Endothelial cell of umbilical vein (primary cell): ENCODE results near the gene CCL1. TPM values are rescaled to one million over a fixed set of nuclear protein-coding genes. Genes with fewer than 3 reads are reported as not detected.

Experiments
- BruUV-seq: library from RNA; stranded (reverse); fragments of 400-500 nt; replicated peaks from 2 replicates; lab custom pipeline; 2021; lab: Mats Ljungman, UMichigan
- CTCF ChIA-PET: fragments of 300-600, 350-600 bp; sonication (Branson Sonifier 250); formaldehyde crosslinking; loops from one replicate; lab custom pipeline; 2021; ENCODE audit warnings: antibody characterized with exemption, inconsistent platforms; lab: Charles Lee
- POLR2A ChIA-PET: fragments of 300-600, 350-600 bp; sonication (Branson Sonifier 250); formaldehyde crosslinking; loops from one replicate; lab custom pipeline; 2021; ENCODE audit warnings: antibody characterized with exemption, inconsistent platforms; lab: Charles Lee
- DNase-seq: peaks from one replicate; pipeline ENCODE4 v3.0.0-alpha.2; 2011; ENCODE audit warnings: low read depth, low spot score
- FAIRE-seq: peaks from 2 replicates; lab custom pipeline; 2011; peaks lifted over from hg19 to GRCh38; lab: Jason Lieb, UNC
- H2AFZ ChIP-seq: 2 replicates; pipeline ENCODE4 v1.6.0; 2012; ENCODE audit warnings: low read depth, low read length, control low read depth, inconsistent platforms
- H3K27ac ChIP-seq: 2 replicates; pipeline ENCODE4 v1.5.1; 2011; ENCODE audit warnings: low read depth, mild to moderate bottlenecking, control low read depth, low read length, moderate library complexity; ENCODE audit not compliant: insufficient read depth
- H3K27me3 ChIP-seq, 2 experiments: 2 replicates each; pipeline versions ENCODE4 v1.6.0 to v1.6.1; 2011; ENCODE audit warnings: low read length in 2 of 2, mixed read lengths in 1 of 2; ENCODE audit not compliant: control insufficient read depth in 2 of 2, insufficient read depth in 2 of 2
- H3K36me3 ChIP-seq, 2 experiments: 2 replicates in 1 of 2; 3 replicates in 1 of 2; pipeline ENCODE4 v1.5.1; 2011; ENCODE audit warnings: low read length in 2 of 2, mild to moderate bottlenecking in 1 of 2, moderate library complexity in 1 of 2; ENCODE audit not compliant: control insufficient read depth in 2 of 2, insufficient read depth in 2 of 2; ENCODE audit errors: extremely low read depth in 1 of 2
- H3K4me1 ChIP-seq: 3 replicates; pipeline ENCODE4 v1.5.1; 2011; ENCODE audit warnings: mild to moderate bottlenecking, low read length; ENCODE audit not compliant: control insufficient read depth, insufficient read depth; ENCODE audit errors: extremely low read depth
- H3K4me2 ChIP-seq: 2 replicates; pipeline ENCODE4 v1.6.1; 2011; ENCODE audit warnings: low read length, control low read depth, mixed read lengths; ENCODE audit not compliant: insufficient read depth
- H3K4me3 ChIP-seq, 3 experiments: fragments of 200-600 bp in 1 of 3; sonication (generic), shearing (Covaris generic) in 1 of 3; replicated peaks in 1 of 3; 2 replicates each; pipeline ENCODE4 v1.5.1; 2011 to 2016; ENCODE audit warnings: control low read depth in 3 of 3, low read length in 3 of 3, mild to moderate bottlenecking in 2 of 3, inconsistent platforms in 1 of 3, low read depth in 1 of 3, moderate library complexity in 1 of 3; ENCODE audit not compliant: insufficient read depth in 1 of 3
- H3K79me2 ChIP-seq: 2 replicates; pipeline ENCODE4 v1.6.0; 2012; ENCODE audit warnings: low read length, inconsistent platforms; ENCODE audit not compliant: control insufficient read depth, insufficient read depth
- H3K9ac ChIP-seq: replicated peaks from 2 replicates; pipeline ENCODE3; 2011; ENCODE audit warnings: low read length, control low read depth; ENCODE audit not compliant: insufficient read depth; ENCODE audit errors: extremely low read depth
- H3K9me1 ChIP-seq: replicated peaks from 3 replicates; pipeline ENCODE4 v1.6.0; 2011; ENCODE audit warnings: mild to moderate bottlenecking, low read length; ENCODE audit not compliant: control insufficient read depth, insufficient read depth; ENCODE audit errors: extremely low read depth
- H3K9me3 ChIP-seq: replicated peaks from 2 replicates; pipeline ENCODE4 v1.5.1; 2012; ENCODE audit warnings: low read length, inconsistent platforms; ENCODE audit not compliant: control insufficient read depth, insufficient read depth
- H4K20me1 ChIP-seq: replicated peaks from 2 replicates; pipeline ENCODE3; 2011; ENCODE audit warnings: mild to moderate bottlenecking, low read length; ENCODE audit not compliant: control insufficient read depth, insufficient read depth; ENCODE audit errors: extremely low read depth
- CTCF ChIP-seq, 2 donors: IDR thresholded peaks; 1 replicate in 1 of 2; 2 replicates in 1 of 2; pipeline ENCODE4 v1.5.1; 2011; ENCODE audit warnings: low read length in 2 of 2, mild to moderate bottlenecking in 2 of 2, moderate library complexity in 2 of 2, control low read depth in 1 of 2, inconsistent platforms in 1 of 2, low read depth in 1 of 2; ENCODE audit not compliant: insufficient read depth in 1 of 2; ENCODE audit errors: extremely low read depth in 1 of 2
- EZH2 ChIP-seq: IDR thresholded peaks from 2 replicates; pipeline ENCODE4 v1.6.1; 2012; ENCODE audit warnings: borderline replicate concordance, low read depth, mild to moderate bottlenecking, moderate library complexity, low read length, inconsistent platforms; ENCODE audit not compliant: severe bottlenecking
- FOS ChIP-seq: IDR thresholded peaks from 2 replicates; pipeline ENCODE4 v1.6.1; 2011; ENCODE audit warnings: mild to moderate bottlenecking, low read length, moderate library complexity, borderline replicate concordance; ENCODE audit not compliant: insufficient read depth
- POLR2A ChIP-seq: IDR thresholded peaks from 2 replicates; pipeline ENCODE4 v1.6.1; 2012; ENCODE audit warnings: low read depth, mild to moderate bottlenecking, control low read depth, low read length
- POLR2AphosphoS5 ChIP-seq: IDR thresholded peaks from 2 replicates; pipeline ENCODE4 v1.6.1; 2012; ENCODE audit warnings: low read depth, mild to moderate bottlenecking, control low read depth, low read length, moderate library complexity; ENCODE audit not compliant: insufficient read depth
- dilution Hi-C: fragments of 300-500 bp; cut with MboI; formaldehyde crosslinking; loops from one replicate; pipeline ENCODE4 v1.15.0; 2019; ENCODE audit warnings: low sequenced_read_pairs; ENCODE audit not compliant: extremely low pct_ligation_motif_present
- intact Hi-C: fragments of 100-400 bp; cut with micrococcal nuclease; formaldehyde crosslinking; loops from one replicate; pipeline ENCODE4 v1.10.0; 2022
- polyA plus RNA-seq, 4 experiments: library from polyadenylated mRNA; depleted of rRNA in 3 of 4; stranded (reverse) in 3 of 4; unstranded in 1 of 4; fragments of >200 nt; gene quantifications; 2 replicates each; pipeline versions ENCODE4 v1.2.1 to v1.2.3, GENCODE V29; 2011 to 2012; ENCODE audit warnings: missing spikeins in 1 of 4
- total RNA-seq: library from RNA; stranded (reverse); gene quantifications from 2 replicates; pipeline ENCODE4 v1.2.3, GENCODE V29; 2021

The CCL1 gene
- total and polyA plus RNA-seq, 2 donors (not counting 3 experiments of a cell fraction or from before 2014, with no cell fraction given), result not detected

- no peaks in the 10 kb centered on the region for H3K79me2 ChIP-seq
- H3K4me2 ChIP-seq, result no peak overlapping the region
- intact Hi-C loops, result no loop called here
- no peak overlapping the region for H2AFZ ChIP-seq
- H3K36me3 ChIP-seq, result no peaks in the 10 kb centered on the region
- TF ChIP-seq CTCF (IDR thresholded peaks at IDR 0.05; ENCODE audit: extremely low read depth in 1 of 2, insufficient read depth in 1 of 2, low read depth in 1 of 2, low read length in 2 of 2), result no peak
- TF ChIP-seq POLR2AphosphoS5, result no peak
- no peak for TF ChIP-seq POLR2A
- no peak for TF ChIP-seq EZH2
- no peak for TF ChIP-seq FOS
- H3K4me1 ChIP-seq, result no peaks in the 10 kb centered on the region
- DNase-seq (no peak), FAIRE-seq (no peak)
- BruUV-seq, result no TSS peak
- H3K27ac ChIP-seq, result no peak overlapping the region
- dilution Hi-C loops, result no loop called here
- H3K4me3 ChIP-seq, result no peak overlapping the region
- CTCF ChIA-PET, result no interaction called here
- peaks cover 2 to 11% of the 10 kb centered on the region in 2 experiments for H3K27me3 ChIP-seq
- POLR2A ChIA-PET, result no interaction called here
- no peaks in the 10 kb centered on the region for H3K9me3 ChIP-seq
- no peak overlapping the region for H3K9ac ChIP-seq
- no peaks in the 10 kb centered on the region for H4K20me1 ChIP-seq
- no peaks in the 10 kb centered on the region for H3K9me1 ChIP-seq
Measured at GRCh38 chr17:34401165-34401564, 38.1 kb upstream of the CCL1 start.
